C1 segment of cervical spinal cord (tissue), 14 donors: ENCODE results near the gene PMIS2.
A peak's percentile ranks its signal among the peaks of the same experiment; 100 is the strongest.

Source experiments
- DNase-seq, 14 donors: peaks; one replicate each; lab custom pipeline; 2025; lab: John Stamatoyannopoulos, UW

The PMIS2 gene

DNA sequence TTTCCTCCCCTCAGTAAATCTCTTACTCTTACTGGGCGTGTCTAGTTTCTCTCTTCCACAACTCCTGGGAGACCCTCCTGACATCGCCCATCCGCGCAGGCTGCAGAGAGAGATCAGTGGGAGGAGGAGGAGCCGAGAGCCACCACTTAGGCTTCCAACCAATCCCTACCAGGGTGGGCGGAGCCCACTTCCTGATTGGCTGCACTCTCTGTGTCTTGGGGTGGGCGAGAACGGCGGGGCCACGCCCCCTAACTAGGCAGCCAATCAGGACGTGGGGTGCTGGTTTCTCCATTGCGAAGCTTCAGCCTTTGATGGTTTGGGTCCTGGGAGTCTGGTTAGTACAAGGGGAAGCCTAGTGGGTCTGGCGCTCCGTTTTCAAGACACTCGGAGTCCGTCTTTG, at the start of gene PMIS2:
Gene PMIS2 (plus strand): TSS at position 326 of the 400 bp plus-strand sequence. CDS start 87 bp downstream, outside the sequence.
- DNase-seq, result no peak

DNA sequence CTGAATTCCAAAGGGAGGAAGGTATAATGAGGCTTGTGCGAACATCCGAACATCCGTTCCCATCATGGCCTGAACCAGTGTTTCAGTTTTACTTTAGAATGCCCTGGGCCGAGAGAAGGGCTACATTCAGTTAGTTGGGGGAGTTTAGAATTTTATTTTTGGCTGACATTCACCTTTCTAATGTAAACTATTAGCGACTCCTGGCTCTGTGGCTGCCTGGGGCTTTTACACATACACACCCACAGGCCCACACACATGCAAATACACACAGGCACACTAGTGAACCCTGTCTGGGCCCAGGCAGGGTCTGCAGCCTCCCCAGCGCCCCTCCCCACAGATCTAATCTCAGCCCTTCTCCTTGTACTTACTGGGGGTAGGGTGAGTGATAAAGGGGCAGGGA, 46.7 kb upstream of the PMIS2 start:
- DNase-seq, result no peak

DNA sequence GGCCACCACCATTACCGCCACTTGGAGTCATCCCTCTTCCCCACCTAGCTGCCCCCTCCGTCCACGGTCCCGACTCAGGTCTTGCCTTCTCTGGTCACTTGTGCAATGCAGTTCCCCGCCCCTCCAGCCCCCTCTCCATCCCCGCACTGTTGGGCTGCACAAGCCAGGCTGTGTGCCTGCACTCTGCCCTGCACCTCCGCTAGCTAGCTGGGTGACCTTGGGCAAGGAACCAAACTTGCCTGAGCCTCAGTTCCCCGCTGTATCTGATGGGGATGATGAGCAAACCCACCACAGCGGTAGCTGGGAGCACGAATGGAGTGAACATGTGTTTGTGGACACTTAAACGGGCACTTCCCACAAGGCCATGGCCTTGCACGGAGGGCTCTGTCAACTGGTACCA, 46.1 kb upstream of the PMIS2 start:
- DNase-seq, result no peak

DNA sequence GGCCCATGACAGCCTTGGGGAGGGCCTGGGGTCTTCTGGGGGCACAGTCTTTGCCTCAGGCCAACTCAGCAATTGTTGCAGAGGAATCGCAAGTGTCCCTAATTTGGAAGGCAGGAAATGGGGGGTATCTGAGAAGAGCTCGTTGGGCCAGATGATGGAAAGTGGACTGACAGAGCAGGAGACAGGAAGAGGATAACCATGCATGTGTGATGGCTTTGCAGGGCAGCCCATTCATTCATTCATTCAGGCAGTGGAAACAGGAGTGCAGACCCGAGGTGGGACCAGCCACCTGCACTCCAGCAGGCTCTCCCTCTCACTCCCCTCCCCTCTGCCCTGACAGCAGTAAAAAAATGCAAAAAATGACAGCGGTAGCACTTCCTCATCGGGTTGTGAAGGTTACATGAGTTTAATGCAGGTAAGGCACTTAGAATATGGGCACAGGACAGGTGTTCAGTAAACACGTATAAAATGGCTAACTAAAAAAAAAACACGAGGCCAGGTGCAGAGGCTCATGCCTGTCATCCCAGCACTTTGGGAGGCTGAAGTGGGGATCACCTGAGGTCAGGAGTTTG, 45.5 kb upstream of the PMIS2 start:
- DNase-seq, result no peak

DNA sequence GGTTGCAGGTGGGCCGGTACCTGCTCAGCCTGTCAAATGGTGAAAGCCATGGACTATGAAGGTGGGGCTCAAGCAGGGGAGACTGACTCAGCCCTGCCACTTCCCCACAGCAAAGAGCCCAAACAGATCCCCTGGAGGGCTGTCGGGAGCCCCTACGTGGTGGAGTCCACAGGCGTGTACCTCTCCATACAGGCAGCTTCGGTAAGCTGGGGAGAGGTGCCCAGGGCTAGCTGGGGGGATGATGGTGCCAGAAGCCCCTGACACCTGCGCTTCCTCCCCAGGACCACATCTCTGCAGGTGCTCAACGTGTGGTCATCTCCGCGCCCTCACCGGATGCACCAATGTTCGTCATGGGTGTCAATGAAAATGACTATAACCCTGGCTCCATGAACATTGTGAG, 43.8 kb upstream of the PMIS2 start:
- DNase-seq, result no peak

DNA sequence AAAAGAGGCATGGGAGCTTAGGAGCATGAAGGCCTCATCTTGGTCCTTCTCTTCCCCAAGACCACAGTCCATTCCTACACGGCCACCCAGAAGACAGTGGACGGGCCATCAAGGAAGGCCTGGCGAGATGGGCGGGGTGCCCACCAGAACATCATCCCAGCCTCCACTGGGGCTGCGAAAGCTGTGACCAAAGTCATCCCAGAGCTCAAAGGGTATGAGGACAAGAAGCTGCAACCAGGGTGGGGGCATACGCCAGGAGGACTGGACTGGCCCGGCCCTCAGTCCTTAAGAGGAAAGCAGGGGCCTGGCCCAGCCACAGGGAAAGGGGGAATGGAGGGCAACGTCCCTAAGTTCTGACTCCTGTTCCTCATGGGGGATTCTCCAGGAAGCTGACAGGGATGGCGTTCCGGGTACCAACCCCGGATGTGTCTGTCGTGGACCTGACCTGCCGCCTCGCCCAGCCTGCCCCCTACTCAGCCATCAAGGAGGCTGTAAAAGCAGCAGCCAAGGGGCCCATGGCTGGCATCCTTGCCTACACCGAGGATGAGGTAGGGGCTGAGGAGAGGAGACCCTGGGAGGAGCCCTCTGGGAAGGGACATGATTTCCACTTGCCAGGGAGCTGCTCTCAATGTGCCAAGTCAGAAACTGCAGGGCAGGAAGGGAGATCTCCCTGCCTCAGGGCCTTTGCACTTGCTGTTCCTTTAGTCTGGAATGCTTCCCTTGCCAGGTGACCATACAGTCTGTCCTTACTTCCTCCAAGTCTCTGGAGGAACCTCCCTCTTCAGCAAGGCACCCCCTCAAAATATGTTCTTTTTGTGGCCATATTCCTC, 42.5 kb upstream of the PMIS2 start:
- DNase-seq, result no peak

DNA sequence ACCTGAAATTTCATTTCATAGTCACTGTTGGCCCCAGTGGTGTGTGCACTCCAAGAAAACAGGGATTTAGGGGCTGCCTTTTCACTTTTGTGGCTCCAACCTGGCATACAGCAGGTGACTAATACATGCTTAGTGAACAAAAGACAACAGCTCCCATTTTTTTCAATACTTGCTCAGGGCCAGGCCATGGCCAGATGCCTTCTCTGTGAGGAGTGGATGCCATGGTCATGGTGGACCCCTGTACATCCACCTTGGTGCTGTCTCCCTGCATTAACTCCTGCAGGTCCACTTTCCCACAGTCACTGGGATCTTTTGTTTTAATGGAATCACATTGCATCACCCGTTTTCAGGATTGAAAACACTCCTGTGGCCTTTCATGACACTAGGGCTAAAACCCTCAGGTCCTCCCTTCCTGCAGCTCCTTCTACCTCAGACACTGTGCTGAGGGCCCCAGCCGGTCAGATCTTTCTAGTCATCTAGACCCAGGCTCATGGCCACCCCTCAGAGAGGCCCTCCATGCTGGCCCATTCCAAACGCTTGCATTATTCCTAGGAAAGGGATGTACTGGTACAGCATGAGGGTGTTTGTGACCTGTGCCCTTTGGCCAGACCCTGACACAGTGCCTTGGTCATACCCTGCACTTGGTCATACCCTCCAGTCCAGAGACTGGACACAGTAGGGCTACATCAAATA, 41.7 kb upstream of the PMIS2 start:
- DNase-seq, result no peak

DNA sequence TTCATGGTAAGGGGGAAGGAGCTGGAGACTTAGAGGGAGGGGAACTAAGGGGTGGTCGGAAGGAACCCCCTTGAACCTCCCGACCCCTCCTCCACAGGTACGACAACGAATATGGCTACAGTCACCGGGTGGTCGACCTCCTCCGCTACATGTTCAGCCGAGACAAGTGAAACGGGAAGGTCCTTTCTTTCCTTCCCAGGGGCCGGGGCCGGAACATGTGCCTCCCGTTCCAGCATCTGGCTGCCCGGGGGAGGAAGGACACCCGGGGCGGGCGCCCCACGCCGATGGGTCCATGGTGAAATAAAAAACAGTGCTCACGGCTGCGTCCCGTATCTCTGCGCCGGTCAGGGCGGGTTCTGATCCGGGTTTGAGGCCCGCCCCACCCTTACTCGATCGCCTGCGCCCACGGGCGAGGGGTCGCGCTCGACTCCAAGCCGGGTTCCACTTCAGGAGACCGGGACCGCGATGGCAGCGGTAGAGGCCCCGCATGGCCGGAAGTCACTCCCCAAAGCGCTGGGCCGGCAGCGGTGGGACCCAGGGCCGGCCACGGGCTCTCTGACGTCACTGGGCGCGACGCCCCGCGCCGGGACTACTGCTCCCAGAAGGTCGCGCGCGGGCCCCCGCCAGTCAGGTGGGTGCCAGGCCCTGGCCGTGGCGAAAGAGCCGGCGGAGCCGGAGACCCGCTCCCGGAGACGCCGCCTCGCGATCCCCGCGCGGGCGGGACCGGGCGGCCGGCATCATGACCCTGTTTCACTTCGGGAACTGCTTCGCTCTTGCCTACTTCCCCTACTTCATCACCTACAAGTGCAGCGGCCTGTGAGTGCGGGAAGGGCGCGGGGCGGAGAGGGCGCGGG, 40.7 kb upstream of the PMIS2 start, which contains the start of gene TMEM147:
Gene TMEM147 (plus strand): TSS at position 626 of the 854 bp plus-strand sequence. CDS start 114 bp downstream, at position 740.
- DNase-seq, result peak; percentile 51 to 92 (median 82)

DNA sequence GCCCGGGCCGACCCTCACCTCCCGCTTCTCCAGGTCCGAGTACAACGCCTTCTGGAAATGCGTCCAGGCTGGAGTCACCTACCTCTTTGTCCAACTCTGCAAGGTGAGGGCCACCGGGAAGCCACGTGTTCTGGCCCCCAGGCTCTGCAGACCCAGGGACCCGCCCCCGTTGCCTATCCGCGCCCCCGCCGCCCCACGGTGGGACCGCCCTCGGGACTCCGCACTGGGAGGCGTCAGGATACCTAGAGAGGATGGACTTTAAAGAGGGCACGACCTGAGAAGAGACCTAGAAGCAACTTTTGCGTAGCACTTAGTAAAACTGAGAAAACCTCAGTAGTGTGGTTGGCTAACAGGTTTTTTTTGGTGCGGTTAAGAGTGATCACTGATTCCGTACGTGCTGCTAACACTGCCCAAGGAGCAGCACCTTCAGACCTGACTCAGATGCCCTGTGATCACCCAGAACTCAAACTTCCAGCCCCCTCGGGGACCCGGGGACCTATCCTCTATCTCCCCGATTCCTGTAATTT, 40.1 kb upstream of the PMIS2 start:
- no peak for DNase-seq

DNA sequence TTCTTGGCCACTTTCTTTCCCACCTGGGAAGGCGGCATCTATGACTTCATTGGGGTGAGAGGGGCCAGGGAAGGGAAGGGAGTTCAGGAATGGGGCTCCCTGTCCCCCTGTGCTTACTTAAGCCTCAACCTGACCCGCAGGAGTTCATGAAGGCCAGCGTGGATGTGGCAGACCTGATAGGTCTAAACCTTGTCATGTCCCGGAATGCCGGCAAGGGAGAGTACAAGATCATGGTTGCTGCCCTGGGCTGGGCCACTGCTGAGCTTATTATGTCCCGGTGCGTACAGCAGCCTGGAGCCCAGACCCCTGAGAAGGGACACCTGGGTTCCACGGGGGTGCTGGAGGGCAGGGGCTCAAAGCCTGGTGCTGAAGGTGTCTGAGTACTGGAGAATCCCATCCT, 39.4 kb upstream of the PMIS2 start:
- DNase-seq, result no peak

DNA sequence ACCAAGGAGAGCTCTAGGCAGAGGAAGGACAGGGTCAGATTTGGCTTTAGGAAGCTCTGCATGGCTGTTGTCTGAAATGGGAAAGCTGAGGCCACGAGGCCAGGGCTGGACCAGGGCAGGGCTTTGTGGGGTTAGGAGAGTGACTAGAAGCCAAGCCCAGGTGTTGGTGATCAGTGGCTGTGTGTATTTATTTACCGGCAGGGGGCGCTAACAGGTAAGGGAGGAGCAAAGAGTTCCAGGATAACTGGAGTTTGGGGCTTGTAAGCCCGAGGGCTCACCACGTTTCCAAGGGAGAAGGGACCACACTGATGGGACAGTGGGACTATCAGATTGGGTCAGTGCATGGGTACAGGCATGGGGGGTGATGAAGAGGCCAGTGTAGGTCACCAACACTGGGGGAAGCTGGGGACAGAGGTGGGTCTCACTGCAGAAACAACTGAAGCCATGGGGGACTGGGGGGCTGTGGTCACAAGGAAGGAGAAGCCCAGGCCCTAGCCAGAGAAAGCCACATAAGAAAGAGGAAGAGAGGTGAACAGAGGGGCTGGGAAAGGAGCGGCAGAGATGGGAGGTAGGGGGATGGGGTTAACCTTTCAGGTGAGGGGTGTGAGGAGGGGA, 36.7 kb upstream of the PMIS2 start:
- peak in 5 of 14 donors; percentile 6 to 25 (median 10) for DNase-seq

DNA sequence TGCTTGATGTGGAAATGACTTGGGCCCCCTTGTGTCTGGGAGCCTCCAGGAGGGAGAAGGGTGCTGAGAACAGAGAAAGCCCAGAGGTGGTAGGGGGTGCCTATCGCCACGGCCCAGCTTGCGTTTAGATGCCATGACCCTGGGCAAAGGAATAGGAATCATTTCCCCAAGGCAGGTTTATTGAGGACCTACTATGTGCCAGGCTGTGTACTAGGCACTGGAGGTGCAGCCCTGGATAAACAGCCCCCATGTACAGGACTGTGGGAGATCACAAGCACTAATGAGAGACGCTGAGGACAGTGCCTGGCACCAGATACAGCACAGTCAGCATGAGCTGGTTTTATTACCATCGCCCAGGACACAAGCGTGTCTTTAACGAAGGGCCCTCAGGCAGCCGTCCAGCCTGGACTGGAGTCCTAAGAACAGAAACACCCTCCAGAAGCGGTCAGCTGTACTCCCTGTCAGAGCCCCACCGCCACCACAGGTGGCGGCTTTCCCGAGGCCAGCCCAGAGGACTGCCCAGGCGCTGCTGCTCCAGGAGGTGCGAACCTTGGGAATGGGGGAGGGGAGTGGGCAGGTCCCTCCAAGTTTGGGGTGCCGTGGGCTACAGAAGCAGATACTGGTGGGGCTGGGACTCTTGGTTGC, 36.0 kb upstream of the PMIS2 start:
- no peak for DNase-seq

DNA sequence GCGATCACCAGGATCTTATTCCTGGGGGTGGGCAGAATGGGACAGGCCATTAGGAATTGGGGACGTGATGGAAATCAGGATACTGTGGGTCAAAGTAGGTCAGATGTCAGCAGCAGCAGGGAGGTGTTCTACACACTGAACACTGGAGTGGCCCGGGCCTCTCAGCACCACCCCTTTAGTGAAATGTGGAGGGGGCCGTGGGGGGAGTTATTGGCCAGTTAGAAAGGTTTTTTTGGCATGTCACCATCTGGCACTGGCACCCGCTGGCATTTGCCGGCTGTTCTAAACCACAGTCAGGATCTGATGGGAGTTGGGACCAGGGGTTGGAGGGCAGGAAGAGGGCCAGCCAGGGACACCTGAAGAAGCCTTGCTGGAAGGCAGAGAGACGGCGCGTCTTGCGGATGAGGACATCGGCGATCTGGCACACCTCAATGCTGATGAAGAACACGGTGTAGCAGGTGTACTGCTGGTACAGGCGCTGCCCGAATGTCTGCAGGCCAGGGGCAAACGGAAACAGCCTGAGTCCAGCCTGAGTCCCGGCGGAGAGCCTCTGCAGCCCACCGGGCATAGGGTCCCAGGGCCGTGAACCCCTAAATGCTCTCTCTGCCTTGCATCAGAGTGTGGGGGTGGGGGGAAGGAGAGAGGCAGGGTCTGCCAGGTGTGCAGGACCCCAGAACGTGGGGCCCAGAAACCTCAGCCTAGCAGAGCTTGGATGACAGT, 34.7 kb upstream of the PMIS2 start:
- DNase-seq, result no peak

DNA sequence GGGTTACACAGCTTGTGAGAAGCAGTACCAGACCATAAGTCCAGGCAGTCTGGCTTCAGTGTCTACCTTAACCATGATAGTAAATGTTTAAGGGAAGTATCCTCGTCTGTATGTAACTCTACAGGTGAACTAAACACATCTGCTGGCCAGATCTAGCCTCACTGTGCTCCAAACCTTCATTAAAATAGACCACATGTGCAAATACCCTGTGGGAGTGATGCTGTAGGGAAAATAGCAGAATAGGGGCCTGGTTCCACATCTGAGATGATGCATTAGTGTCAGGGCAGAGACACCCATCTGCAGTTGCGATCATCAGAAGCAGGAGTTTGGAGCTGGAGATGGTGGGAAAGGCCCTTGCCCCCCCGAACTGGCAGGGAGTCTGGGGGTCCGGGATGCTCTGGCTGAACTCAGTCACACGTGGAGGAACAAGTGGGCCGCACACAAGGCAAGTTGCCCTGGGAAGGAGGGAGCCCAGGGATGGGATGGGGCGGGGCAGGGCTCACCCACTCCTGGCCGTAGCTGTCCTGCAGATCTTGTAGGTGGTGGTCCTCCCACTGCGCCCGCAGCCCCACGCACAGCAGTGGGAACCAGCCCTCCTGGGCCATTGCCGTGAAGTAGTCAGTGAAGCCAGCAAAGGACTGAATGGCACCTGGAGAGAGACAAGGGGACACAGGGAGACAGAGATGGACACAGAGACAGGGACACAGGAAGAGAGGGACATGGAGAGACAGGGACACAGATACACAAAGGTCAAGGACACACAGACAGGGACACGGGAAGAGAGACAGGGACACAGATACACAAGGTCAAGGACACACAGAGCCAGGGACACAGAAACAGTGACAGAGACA, 33.2 kb upstream of the PMIS2 start:
- no peak for DNase-seq

DNA sequence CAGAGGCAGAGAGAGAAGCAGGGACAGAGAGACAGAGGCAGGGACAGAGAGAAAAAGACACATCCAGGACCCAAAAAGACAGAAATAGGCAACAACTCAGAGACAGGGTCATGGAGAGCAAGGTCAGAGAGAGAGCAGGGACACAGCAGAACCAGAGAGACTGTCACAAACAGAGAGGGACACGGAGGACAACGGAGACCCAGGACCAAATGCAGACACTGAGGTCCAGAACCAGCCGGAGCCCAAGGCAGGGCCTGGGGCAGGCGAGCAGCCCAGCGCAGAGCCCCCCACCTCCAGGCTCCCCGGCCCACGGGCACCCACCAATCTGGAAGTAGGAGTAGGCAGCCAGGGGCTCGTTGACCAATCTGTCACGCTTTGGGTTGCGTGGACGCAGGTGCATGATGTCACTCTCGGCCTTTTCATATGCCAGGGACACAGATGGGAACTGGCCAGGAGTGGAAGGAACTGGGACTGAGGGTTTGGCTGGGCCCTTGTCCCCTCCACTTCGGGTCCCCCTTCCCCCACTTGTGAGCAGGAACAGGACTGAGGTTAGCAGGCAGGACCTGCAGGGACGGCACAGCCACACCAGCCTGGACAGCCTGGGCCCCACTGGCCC, 32.5 kb upstream of the PMIS2 start:
- DNase-seq, result peak in 1 of 14 donors; percentile 52

DNA sequence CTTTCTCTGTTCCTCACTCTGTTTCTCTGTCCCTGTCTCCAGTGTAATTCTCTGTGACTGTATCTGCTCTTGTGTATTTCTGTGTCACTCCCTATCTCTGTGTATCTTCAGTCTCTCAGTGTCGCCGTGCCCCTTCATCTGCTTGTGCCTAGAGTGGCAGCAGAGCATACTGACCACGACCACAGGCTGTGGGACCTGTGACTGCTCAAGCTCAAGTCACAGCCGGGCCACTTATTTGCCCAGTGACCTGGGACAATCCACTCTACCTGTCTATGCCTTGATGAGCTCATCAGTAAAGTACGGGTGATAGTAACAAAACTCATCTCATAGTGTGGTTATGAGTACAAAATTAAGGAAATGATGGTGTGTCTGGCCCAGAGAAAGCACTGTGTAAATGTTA, 31.9 kb upstream of the PMIS2 start:
- DNase-seq, result no peak

DNA sequence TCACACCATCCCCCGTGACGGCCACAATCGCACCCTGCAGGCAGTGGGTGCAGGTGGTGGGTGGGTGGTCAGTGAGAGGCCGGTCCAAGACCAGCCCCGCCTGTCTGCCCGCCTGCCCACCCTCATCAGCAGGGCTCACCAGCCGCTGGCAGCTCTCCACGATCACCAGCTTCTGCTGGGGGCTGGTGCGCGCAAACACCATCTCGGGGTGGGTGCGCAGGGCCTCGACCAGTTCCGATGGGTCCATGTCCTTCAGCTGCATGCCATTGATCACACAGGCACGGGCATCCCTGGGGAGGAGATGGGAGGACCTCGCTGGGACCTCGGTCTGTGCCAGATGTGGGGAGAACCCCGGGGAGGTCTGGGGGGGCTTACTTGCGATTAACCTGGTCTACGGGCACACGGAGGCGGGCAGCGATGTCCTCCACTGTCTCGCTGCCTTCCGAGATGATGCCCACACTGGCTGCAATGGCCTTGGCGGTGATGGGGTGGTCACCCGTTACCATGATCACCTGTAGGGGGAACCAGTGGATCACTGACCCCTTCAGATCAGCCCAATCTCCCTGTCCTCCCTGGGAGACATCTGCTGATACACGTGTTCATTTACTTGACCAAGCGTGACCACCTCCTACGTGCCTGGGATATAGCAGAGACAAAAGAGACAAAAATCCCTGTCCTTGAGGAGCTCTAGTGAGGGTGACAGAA, 30.5 kb upstream of the PMIS2 start:
- no peak for DNase-seq
